SK-N-SH treated with all-trans-retinoic acid at 6 μM for 48 hours (cell line): ENCODE results near the gene SLC41A1.

Source experiments
- ATAC-seq: fragments of 200-7000 bp; cut with Tn5 transposase; 3 replicates; pipeline ENCODE4 v1.9.1; 2020; ENCODE audit warnings: mild to moderate bottlenecking, moderate library complexity
- BACH2 ChIP-seq: fragments of 250-450 bp; sonication (Bioruptor Pico); IDR thresholded peaks from 2 replicates; pipeline ENCODE4 v1.9.0; 2021; ENCODE audit warnings: mild to moderate bottlenecking, borderline replicate concordance
- ESRRG ChIP-seq: fragments of 250-450 bp; sonication (Bioruptor Pico); IDR thresholded peaks from 2 replicates; pipeline ENCODE4 v1.6.1; 2021; ENCODE audit warnings: mild to moderate bottlenecking
- GLIS3 ChIP-seq: fragments of 250-450 bp; sonication (Bioruptor Pico); IDR thresholded peaks from 2 replicates; pipeline ENCODE4 v1.5.0; 2020; ENCODE audit warnings: mild to moderate bottlenecking, moderate library complexity
- ISL1 ChIP-seq: fragments of 250-450 bp; sonication (Bioruptor Pico); IDR thresholded peaks from 2 replicates; pipeline ENCODE4 v2.1.2; 2022; ENCODE audit warnings: mild to moderate bottlenecking, moderate library complexity
- OSR1 ChIP-seq: fragments of 250-450 bp; sonication (Bioruptor Pico); IDR thresholded peaks from 2 replicates; pipeline ENCODE4 v1.8.0; 2022; ENCODE audit warnings: moderate library complexity, mild to moderate bottlenecking, inconsistent platforms
- PPARA ChIP-seq: fragments of 250-450 bp; sonication (Bioruptor Pico); IDR thresholded peaks from 2 replicates; pipeline ENCODE4 v1.5.0; 2020; ENCODE audit warnings: mild to moderate bottlenecking, borderline replicate concordance
- RARB ChIP-seq: fragments of 250-450 bp; sonication (Bioruptor Pico); IDR thresholded peaks from 2 replicates; pipeline ENCODE4 v1.8.0; 2021; ENCODE audit warnings: mild to moderate bottlenecking, moderate library complexity
- SNAI2 ChIP-seq: fragments of 250-450 bp; sonication (Bioruptor Pico); IDR thresholded peaks from 2 replicates; pipeline ENCODE4 v1.5.0; 2020; ENCODE audit warnings: mild to moderate bottlenecking, moderate library complexity
- TCF4 ChIP-seq: fragments of 250-450 bp; sonication (Bioruptor Pico); IDR thresholded peaks from 2 replicates; pipeline ENCODE4 v1.8.0; 2021; ENCODE audit warnings: mild to moderate bottlenecking, moderate library complexity, borderline replicate concordance
- TOX ChIP-seq: fragments of 250-450 bp; sonication (Bioruptor Pico); IDR thresholded peaks from 2 replicates; pipeline ENCODE4 v1.8.0; 2021; ENCODE audit warnings: mild to moderate bottlenecking, moderate library complexity, borderline replicate concordance
- ZC3H10 ChIP-seq: fragments of 250-450 bp; sonication (Bioruptor Pico); IDR thresholded peaks from 2 replicates; pipeline ENCODE4 v1.5.1; 2021; ENCODE audit warnings: mild to moderate bottlenecking, moderate library complexity
- ZFP3 ChIP-seq: fragments of 250-450 bp; sonication (Bioruptor Pico); IDR thresholded peaks from 2 replicates; pipeline ENCODE4 v1.5.0; 2020; ENCODE audit warnings: mild to moderate bottlenecking, moderate library complexity
- ZFP30 ChIP-seq: fragments of 450-650 bp; formaldehyde crosslinking; IDR thresholded peaks from 2 replicates; pipeline ENCODE4 v1.5.0; 2022; ENCODE audit warnings: mild to moderate bottlenecking, moderate library complexity
- ZNF565 ChIP-seq: fragments of 450-650 bp; formaldehyde crosslinking; conservative IDR thresholded peaks from 2 replicates; pipeline ENCODE4 v1.5.0; 2020; ENCODE audit warnings: low read depth, mild to moderate bottlenecking, moderate library complexity
- ZNF70 ChIP-seq: fragments of 450-650 bp; formaldehyde crosslinking; IDR thresholded peaks from 2 replicates; pipeline ENCODE4 v1.5.0; 2020; ENCODE audit warnings: mild to moderate bottlenecking, moderate library complexity
- ZNF8 ChIP-seq: fragments of 450-650 bp; formaldehyde crosslinking; IDR thresholded peaks from 2 replicates; pipeline ENCODE4 v1.5.0; 2020; ENCODE audit warnings: mild to moderate bottlenecking, moderate library complexity
- TF ChIP-seq, protein P1 (sequence below): fragments of 250-450 bp; sonication (Bioruptor Pico); IDR thresholded peaks from 2 replicates; pipeline ENCODE4 v1.5.1; 2021; ENCODE audit warnings: mild to moderate bottlenecking, moderate library complexity
- TF ChIP-seq, protein P2 (sequence below): fragments of 250-450 bp; sonication (Bioruptor Pico); IDR thresholded peaks from 2 replicates; pipeline ENCODE4 v1.5.1; 2020; ENCODE audit warnings: low read depth, mild to moderate bottlenecking, moderate library complexity
- TF ChIP-seq, protein P3 (sequence below): fragments of 250-450 bp; sonication (Bioruptor Pico); IDR thresholded peaks from 2 replicates; pipeline ENCODE4 v1.8.0; 2020; ENCODE audit warnings: mild to moderate bottlenecking, moderate library complexity, borderline replicate concordance
- TF ChIP-seq, protein P4 (sequence below): fragments of 250-450 bp; sonication (Bioruptor Pico); IDR thresholded peaks from 2 replicates; pipeline ENCODE4 v1.5.0; 2020; ENCODE audit warnings: mild to moderate bottlenecking, moderate library complexity
- TF ChIP-seq, protein P5 (sequence below): fragments of 250-450 bp; sonication (Bioruptor Pico); IDR thresholded peaks from 2 replicates; pipeline ENCODE4 v1.8.0; 2021; ENCODE audit warnings: low read depth, mild to moderate bottlenecking, moderate library complexity, borderline replicate concordance

SLC41A1 gene

DNA sequence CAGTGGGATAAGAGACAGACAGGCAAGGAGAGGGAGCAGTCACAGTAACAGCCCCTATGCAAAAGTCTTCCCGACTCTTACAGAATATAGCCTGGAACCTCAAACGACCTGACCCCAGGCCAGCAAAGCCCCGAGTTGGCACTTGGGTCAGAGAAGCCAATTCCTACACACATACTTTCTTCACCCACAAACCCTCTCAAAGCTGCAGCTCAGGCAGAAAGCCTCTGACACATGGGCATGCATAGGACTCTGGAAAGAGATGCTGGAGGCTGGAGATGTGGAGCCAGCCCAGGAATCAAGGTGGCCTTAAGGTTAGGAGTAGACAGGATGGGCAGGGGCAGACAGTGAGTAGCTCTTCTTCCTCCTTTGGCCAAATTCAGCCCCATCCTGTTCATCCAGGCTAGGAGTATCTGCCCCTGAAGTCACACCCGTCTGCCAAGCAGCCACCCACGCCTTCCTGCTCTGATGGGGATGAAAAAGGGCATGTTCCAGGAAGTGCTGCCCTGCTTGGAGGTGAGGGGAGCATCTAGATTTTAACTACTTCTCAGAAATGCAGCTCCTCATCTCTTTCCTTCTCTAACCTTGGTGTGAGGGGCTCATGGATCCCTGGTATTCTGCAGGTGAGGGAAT lies 7.8 kb downstream of the SLC41A1 start:
- no peak for TF ChIP-seq SNAI2 (CRISPR knock-in tag)
- TF ChIP-seq PPARA (CRISPR knock-in tag): no peak
- TF ChIP-seq OSR1 (CRISPR knock-in tag): no peak
- no peak for TF ChIP-seq ZNF8 (CRISPR knock-in tag)
- TF ChIP-seq ZC3H10 (CRISPR knock-in tag): no peak
- TF ChIP-seq ZNF70 (CRISPR knock-in tag): no peak
- ATAC-seq: no peak; the same call in 2 of the 3 replicates

DNA sequence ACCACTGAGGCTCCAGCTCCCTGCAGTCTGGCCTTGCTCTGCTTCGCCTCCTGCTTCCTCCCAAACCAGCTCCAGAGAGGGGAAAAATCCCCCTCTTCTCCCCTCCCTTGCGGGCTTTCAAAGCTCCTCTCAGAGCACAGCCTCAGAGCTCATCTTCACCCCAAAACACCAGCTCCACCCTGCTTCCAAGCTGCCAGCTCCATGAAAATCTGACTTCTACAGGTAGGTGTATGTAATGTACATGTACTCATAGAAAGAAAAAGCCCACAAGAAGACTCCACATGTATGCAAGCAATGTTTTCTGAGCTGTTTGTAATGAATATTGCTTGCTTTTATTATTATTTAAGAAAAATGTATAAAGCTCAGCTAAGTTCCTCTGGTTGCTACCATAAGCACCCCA lies 8.4 kb downstream of the SLC41A1 start:
- TF ChIP-seq ZFP3 (CRISPR knock-in tag): no peak
- no peak for TF ChIP-seq ESRRG
- no peak for TF ChIP-seq TCF4 (CRISPR knock-in tag)
- no peak for ATAC-seq

DNA sequence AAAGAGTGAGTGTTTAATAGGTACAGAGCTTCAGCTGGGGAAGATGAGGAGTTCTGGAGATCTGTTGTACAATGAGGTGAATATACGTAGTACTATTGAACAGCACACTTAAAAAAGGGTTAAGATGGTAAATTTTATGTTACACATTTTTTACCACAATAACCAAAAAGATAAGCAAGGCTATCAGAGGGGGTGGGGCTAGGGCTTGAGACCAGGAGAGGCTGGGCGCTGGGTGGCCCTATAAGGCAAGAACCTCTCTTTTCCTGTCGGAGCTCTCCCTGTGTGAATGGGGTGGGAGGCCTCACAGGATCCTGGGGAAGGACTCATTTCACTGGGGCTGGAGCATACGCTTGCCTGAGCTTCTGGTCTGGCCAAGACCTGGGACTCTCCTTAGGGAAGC lies 9.0 kb downstream of the SLC41A1 start:
- TF ChIP-seq ESRRG (no peak), GLIS3 (CRISPR knock-in tag) (no peak)
- TF ChIP-seq, protein P1, sequence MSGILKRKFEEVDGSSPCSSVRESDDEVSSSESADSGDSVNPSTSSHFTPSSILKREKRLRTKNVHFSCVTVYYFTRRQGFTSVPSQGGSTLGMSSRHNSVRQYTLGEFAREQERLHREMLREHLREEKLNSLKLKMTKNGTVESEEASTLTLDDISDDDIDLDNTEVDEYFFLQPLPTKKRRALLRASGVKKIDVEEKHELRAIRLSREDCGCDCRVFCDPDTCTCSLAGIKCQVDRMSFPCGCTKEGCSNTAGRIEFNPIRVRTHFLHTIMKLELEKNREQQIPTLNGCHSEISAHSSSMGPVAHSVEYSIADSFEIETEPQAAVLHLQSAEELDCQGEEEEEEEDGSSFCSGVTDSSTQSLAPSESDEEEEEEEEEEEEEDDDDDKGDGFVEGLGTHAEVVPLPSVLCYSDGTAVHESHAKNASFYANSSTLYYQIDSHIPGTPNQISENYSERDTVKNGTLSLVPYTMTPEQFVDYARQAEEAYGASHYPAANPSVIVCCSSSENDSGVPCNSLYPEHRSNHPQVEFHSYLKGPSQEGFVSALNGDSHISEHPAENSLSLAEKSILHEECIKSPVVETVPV (CRISPR knock-in tag): no peak
- ATAC-seq: no peak

DNA sequence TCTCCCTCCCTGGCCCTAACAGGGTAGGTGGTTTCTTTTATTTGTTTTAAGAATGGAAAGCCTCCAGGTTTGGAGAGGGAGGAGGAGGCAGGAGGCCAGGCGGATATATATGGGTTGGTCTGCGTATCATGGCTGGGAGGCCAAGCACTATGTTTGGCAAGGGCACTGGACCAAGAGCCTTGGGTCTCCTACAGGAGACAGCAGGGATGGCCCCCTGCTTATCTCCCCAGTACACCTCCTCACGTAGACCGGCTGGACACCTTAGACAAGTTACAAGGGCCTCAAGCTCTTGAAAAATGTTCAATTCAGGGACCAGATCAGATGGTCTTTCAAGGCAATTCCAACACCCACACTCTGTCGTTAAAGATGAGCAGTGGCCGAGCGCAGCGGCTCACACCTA lies 10.9 kb downstream of the SLC41A1 start:
- TF ChIP-seq TCF4 (CRISPR knock-in tag) (no peak), SNAI2 (CRISPR knock-in tag) (no peak), ZNF565 (no peak), ZFP3 (CRISPR knock-in tag) (no peak), ZNF70 (CRISPR knock-in tag) (no peak), TOX (CRISPR knock-in tag) (no peak), PPARA (CRISPR knock-in tag) (no peak), ISL1 (CRISPR knock-in tag) (no peak), ZNF8 (CRISPR knock-in tag) (no peak), ZC3H10 (CRISPR knock-in tag) (no peak)
- TF ChIP-seq, protein P2, sequence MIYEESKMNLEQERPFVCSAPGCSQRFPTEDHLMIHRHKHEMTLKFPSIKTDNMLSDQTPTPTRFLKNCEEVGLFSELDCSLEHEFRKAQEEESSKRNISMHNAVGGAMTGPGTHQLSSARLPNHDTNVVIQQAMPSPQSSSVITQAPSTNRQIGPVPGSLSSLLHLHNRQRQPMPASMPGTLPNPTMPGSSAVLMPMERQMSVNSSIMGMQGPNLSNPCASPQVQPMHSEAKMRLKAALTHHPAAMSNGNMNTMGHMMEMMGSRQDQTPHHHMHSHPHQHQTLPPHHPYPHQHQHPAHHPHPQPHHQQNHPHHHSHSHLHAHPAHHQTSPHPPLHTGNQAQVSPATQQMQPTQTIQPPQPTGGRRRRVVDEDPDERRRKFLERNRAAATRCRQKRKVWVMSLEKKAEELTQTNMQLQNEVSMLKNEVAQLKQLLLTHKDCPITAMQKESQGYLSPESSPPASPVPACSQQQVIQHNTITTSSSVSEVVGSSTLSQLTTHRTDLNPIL (CRISPR knock-in tag): no peak
- TF ChIP-seq, protein P3, sequence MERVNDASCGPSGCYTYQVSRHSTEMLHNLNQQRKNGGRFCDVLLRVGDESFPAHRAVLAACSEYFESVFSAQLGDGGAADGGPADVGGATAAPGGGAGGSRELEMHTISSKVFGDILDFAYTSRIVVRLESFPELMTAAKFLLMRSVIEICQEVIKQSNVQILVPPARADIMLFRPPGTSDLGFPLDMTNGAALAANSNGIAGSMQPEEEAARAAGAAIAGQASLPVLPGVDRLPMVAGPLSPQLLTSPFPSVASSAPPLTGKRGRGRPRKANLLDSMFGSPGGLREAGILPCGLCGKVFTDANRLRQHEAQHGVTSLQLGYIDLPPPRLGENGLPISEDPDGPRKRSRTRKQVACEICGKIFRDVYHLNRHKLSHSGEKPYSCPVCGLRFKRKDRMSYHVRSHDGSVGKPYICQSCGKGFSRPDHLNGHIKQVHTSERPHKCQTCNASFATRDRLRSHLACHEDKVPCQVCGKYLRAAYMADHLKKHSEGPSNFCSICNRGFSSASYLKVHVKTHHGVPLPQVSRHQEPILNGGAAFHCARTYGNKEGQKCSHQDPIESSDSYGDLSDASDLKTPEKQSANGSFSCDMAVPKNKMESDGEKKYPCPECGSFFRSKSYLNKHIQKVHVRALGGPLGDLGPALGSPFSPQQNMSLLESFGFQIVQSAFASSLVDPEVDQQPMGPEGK: no peak
- no peak for ATAC-seq

DNA sequence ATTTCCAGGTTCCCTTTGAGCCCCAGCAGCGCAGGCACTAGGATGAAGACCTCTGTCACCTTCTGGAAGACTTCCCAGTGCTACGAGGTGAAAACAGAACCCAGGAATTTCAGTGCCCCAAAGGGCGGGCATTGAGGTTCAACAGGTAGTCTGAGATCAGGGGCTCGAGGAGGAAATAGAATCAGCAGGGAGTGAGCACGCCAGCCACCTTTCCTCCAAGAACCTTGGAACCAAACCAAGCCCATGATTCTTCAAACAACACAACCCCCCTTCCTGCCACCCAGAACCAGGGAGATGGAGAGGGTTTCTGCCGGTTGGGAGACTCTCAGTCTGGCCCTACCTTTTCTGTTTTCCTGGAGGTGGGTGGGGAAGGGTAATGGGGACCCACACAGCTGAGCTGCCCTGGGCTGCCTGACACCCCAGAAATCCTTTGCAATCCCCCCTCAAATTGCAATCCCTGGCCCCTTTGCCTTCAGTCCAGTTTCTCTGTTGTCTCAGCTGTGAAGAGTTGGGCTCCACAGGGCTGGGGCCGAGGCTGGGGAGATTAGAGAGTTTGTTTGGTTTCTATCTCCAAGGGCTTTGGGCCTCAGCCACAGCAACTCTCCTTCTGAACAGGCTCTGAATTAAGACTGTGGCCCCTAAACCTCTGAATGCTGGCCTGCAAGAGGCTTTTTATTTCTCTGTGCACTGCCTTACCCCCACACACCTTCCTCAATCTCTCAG lies 11.9 kb downstream of the SLC41A1 start:
- no peak for TF ChIP-seq ZFP30 (CRISPR knock-in tag)
- no peak for TF ChIP-seq ZFP3 (CRISPR knock-in tag)
- TF ChIP-seq BACH2 (CRISPR knock-in tag): no peak
- TF ChIP-seq, protein P2 (CRISPR knock-in tag): no peak
- no peak for TF ChIP-seq RARB (CRISPR knock-in tag)
- TF ChIP-seq ZNF565: no peak
- TF ChIP-seq ISL1 (CRISPR knock-in tag): no peak
- TF ChIP-seq, protein P4, sequence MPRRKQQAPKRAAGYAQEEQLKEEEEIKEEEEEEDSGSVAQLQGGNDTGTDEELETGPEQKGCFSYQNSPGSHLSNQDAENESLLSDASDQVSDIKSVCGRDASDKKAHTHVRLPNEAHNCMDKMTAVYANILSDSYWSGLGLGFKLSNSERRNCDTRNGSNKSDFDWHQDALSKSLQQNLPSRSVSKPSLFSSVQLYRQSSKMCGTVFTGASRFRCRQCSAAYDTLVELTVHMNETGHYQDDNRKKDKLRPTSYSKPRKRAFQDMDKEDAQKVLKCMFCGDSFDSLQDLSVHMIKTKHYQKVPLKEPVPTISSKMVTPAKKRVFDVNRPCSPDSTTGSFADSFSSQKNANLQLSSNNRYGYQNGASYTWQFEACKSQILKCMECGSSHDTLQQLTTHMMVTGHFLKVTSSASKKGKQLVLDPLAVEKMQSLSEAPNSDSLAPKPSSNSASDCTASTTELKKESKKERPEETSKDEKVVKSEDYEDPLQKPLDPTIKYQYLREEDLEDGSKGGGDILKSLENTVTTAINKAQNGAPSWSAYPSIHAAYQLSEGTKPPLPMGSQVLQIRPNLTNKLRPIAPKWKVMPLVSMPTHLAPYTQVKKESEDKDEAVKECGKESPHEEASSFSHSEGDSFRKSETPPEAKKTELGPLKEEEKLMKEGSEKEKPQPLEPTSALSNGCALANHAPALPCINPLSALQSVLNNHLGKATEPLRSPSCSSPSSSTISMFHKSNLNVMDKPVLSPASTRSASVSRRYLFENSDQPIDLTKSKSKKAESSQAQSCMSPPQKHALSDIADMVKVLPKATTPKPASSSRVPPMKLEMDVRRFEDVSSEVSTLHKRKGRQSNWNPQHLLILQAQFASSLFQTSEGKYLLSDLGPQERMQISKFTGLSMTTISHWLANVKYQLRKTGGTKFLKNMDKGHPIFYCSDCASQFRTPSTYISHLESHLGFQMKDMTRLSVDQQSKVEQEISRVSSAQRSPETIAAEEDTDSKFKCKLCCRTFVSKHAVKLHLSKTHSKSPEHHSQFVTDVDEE (CRISPR knock-in tag): no peak
- TF ChIP-seq ESRRG: no peak
- TF ChIP-seq, protein P5, sequence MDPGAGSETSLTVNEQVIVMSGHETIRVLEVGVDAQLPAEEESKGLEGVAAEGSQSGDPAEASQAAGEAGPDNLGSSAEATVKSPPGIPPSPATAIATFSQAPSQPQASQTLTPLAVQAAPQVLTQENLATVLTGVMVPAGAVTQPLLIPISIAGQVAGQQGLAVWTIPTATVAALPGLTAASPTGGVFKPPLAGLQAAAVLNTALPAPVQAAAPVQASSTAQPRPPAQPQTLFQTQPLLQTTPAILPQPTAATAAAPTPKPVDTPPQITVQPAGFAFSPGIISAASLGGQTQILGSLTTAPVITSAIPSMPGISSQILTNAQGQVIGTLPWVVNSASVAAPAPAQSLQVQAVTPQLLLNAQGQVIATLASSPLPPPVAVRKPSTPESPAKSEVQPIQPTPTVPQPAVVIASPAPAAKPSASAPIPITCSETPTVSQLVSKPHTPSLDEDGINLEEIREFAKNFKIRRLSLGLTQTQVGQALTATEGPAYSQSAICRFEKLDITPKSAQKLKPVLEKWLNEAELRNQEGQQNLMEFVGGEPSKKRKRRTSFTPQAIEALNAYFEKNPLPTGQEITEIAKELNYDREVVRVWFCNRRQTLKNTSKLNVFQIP: no peak
- no peak for TF ChIP-seq ZNF8 (CRISPR knock-in tag)
- TF ChIP-seq OSR1 (CRISPR knock-in tag): no peak
- TF ChIP-seq TCF4 (CRISPR knock-in tag): no peak
- no peak for ATAC-seq
